A673 (cell line): ENCODE data around the gene NHLRC2. TPM values are rescaled to one million over a fixed set of nuclear protein-coding genes. Genes with fewer than 3 reads are reported as not detected.

Experiments
- BruUV-seq: library from RNA; stranded (reverse); fragments of 400-500 nt; replicated peaks from 2 replicates; lab custom pipeline; 2021; lab: Mats Ljungman, UMichigan
- CTCF ChIA-PET: fragments of 300-600 bp; sonication (Branson Sonifier 250); formaldehyde crosslinking; loops from one replicate; lab custom pipeline; 2022; ENCODE audit warnings: antibody characterized with exemption; lab: Charles Lee
- POLR2A ChIA-PET: fragments of 300-600 bp; sonication (Branson Sonifier 250); formaldehyde crosslinking; loops from one replicate; lab custom pipeline; 2022; ENCODE audit warnings: antibody characterized with exemption; ENCODE audit not compliant: low non-redundant PET; lab: Charles Lee
- DNase-seq: peaks from one replicate; pipeline ENCODE4 v3.0.0-alpha.2; 2015; ENCODE audit warnings: low spot score
- H3K27ac ChIP-seq: fragments of 200-600 bp; sonication (generic); 2 replicates; pipeline ENCODE4 v1.5.1; 2016; ENCODE audit warnings: mixed run types, low read depth, mild to moderate bottlenecking, mixed read lengths, antibody characterized with exemption, low read length; ENCODE audit not compliant: poor library complexity, severe bottlenecking
- H3K27me3 ChIP-seq: fragments of 200-600 bp; sonication (generic); replicated peaks from 2 replicates; pipeline ENCODE4 v1.6.1; 2017; ENCODE audit warnings: mixed run types, low read depth, mild to moderate bottlenecking, mixed read lengths, antibody characterized with exemption, low read length; ENCODE audit not compliant: insufficient read depth, poor library complexity
- H3K36me3 ChIP-seq: fragments of 200-600 bp; sonication (generic); 2 replicates; pipeline ENCODE4 v1.6.1; 2016; ENCODE audit warnings: mixed run types, mild to moderate bottlenecking, mixed read lengths, antibody characterized with exemption, low read length; ENCODE audit not compliant: insufficient read depth, poor library complexity, severe bottlenecking
- H3K4me1 ChIP-seq: fragments of 200-600 bp; sonication (generic); 2 replicates; pipeline ENCODE4 v1.6.1; 2017; ENCODE audit warnings: mixed run types, mild to moderate bottlenecking, mixed read lengths, antibody characterized with exemption, low read length; ENCODE audit not compliant: insufficient read depth, poor library complexity, severe bottlenecking
- H3K4me3 ChIP-seq: fragments of 200-600 bp; sonication (generic); 2 replicates; pipeline ENCODE4 v1.5.1; 2016; ENCODE audit warnings: low read depth, mixed run types, mild to moderate bottlenecking, mixed read lengths, low read length; ENCODE audit not compliant: poor library complexity, severe bottlenecking
- H3K9me3 ChIP-seq: fragments of 200-600 bp; sonication (generic); 2 replicates; pipeline ENCODE4 v1.6.1; 2016; ENCODE audit warnings: mixed run types, low read depth, mild to moderate bottlenecking, mixed read lengths, antibody characterized with exemption, low read length; ENCODE audit not compliant: poor library complexity, severe bottlenecking
- EZH2 ChIP-seq: fragments of 200-600 bp; sonication (generic); IDR thresholded peaks from 2 replicates; pipeline ENCODE4 v1.6.1; 2017; ENCODE audit warnings: borderline replicate concordance, low read depth, mild to moderate bottlenecking, mixed read lengths, antibody characterized with exemption, low read length; ENCODE audit not compliant: poor library complexity, severe bottlenecking
- intact Hi-C: fragments of 100-400 bp; cut with micrococcal nuclease; formaldehyde crosslinking; loops from one replicate; pipeline ENCODE4 v1.10.0; 2022; ENCODE audit not compliant: unreplicated experiment
- total RNA-seq: library from RNA; stranded (reverse); gene quantifications from 2 replicates; pipeline ENCODE4 v1.2.3, GENCODE V29; 2021
- TF ChIP-seq, protein P1 (sequence below): fragments of 300-800, 200-600 bp; sonication (generic); conservative IDR thresholded peaks from 2 replicates; pipeline ENCODE4 v1.5.1; 2017; ENCODE audit warnings: low read depth, mild to moderate bottlenecking, antibody characterized with exemption, low read length, moderate library complexity, mixed read lengths

The NHLRC2 gene
- total RNA-seq, 1 experiment from 2014 or later = 49.7 TPM

GRCh38 chr10:113912582-113912981, 58.1 kb downstream of the NHLRC2 start:
- Histone ChIP-seq H3K27me3 (no peaks in the 10 kb centered on the region), H3K36me3 (peaks cover 9% of the 10 kb centered on the region), H3K27ac (no peak overlapping the region), H3K9me3 (no peaks in the 10 kb centered on the region), H3K4me3 (no peak overlapping the region), H3K4me1 (peaks cover 13% of the 10 kb centered on the region)
- no peak for TF ChIP-seq EZH2
- TF ChIP-seq, protein P1, sequence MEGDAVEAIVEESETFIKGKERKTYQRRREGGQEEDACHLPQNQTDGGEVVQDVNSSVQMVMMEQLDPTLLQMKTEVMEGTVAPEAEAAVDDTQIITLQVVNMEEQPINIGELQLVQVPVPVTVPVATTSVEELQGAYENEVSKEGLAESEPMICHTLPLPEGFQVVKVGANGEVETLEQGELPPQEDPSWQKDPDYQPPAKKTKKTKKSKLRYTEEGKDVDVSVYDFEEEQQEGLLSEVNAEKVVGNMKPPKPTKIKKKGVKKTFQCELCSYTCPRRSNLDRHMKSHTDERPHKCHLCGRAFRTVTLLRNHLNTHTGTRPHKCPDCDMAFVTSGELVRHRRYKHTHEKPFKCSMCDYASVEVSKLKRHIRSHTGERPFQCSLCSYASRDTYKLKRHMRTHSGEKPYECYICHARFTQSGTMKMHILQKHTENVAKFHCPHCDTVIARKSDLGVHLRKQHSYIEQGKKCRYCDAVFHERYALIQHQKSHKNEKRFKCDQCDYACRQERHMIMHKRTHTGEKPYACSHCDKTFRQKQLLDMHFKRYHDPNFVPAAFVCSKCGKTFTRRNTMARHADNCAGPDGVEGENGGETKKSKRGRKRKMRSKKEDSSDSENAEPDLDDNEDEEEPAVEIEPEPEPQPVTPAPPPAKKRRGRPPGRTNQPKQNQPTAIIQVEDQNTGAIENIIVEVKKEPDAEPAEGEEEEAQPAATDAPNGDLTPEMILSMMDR = no peak
- DNase-seq = no peak
- TSS peak; percentile 3 for BruUV-seq
- intact Hi-C loops = no loop called here
- POLR2A ChIA-PET = no interaction called here
- CTCF ChIA-PET = no interaction called here

- TF ChIP-seq, protein P1 = no peak
- no peak for TF ChIP-seq EZH2
- Histone ChIP-seq H3K27me3 (no peaks in the 10 kb centered on the region), H3K27ac (no peak overlapping the region), H3K4me1 (no peaks in the 10 kb centered on the region), H3K9me3 (no peaks in the 10 kb centered on the region), H3K36me3 (no peaks in the 10 kb centered on the region), H3K4me3 (no peak overlapping the region)
- intact Hi-C loops = no loop called here
- POLR2A ChIA-PET = no interaction called here
- CTCF ChIA-PET = no interaction called here
- BruUV-seq = no TSS peak
- no peak for DNase-seq
Measured at GRCh38 chr10:113914956-113915355, 60.5 kb downstream of the NHLRC2 start.

DNA sequence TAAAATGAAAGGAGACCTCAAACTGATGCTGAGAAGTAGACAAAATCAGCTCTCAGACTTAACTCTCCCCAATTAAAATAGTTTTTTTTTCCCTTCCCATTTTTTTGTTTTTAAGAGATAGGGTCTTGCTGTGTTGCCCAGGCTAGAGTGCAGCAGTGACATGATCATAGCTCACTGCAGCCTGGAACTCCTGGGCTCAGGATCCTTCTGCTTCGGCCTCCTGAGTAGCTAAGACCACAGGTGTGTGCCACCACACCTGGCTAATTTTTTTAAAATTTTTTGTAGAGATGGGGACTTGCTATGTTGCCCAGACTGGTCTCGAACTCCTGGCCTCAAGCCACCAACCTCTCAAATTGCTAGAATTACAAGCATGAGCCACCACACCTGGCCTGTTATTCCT, 61.1 kb downstream of the NHLRC2 start:
- BruUV-seq = no TSS peak
- Histone ChIP-seq H3K4me1 (peaks cover 3% of the 10 kb centered on the region), H3K9me3 (no peaks in the 10 kb centered on the region), H3K36me3 (no peaks in the 10 kb centered on the region), H3K27me3 (no peaks in the 10 kb centered on the region), H3K27ac (no peak overlapping the region), H3K4me3 (no peak overlapping the region)
- DNase-seq = no peak
- ChIA-PET CTCF (no interaction called here), POLR2A (interaction anchor here (0.6 kb wide), 1 partner anchor 89 kb away, joined by 3 read pairs; no protein-coding TSS in a partner anchor)
- no peak for TF ChIP-seq EZH2
- TF ChIP-seq, protein P1 = no peak
- intact Hi-C loops = no loop called here
